ENCODE results near the gene POLR3C. TPM values are rescaled to one million over a fixed set of nuclear protein-coding genes. Genes with fewer than 3 reads are reported as not detected.

POLR3C gene
- total and polyA plus RNA-seq, 2 of the 4 experiments (the other 2 are of a cell fraction) = 47.0 to 94.1 TPM

- H2BK120ac ChIP-seq (ENCODE audit: low read depth, low read length) = no peak overlapping the region
- TF ChIP-seq, protein P1, sequence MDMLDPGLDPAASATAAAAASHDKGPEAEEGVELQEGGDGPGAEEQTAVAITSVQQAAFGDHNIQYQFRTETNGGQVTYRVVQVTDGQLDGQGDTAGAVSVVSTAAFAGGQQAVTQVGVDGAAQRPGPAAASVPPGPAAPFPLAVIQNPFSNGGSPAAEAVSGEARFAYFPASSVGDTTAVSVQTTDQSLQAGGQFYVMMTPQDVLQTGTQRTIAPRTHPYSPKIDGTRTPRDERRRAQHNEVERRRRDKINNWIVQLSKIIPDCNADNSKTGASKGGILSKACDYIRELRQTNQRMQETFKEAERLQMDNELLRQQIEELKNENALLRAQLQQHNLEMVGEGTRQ (IDR thresholded peaks at IDR 0.05; ENCODE audit: low read depth, low read length) = no peak
- no peak overlapping the region for H3K27ac ChIP-seq (ENCODE audit: insufficient read depth, low read length)
- H3K27me3 ChIP-seq (ENCODE audit: control insufficient read depth, insufficient read depth, low read length) = no peaks in the 10 kb centered on the region
- H4K20me1 ChIP-seq (ENCODE audit: insufficient read depth, low read length) = peaks cover 19% of the 10 kb centered on the region; the same call in 1 of the 2 replicates
- H4K5ac ChIP-seq (ENCODE audit: low read depth, low read length) = no peak overlapping the region
- ChIA-PET CTCF (no interaction called here), POLR2A (ENCODE audit: unreplicated experiment) (no interaction called here)
- no peak overlapping the region for H2BK5ac ChIP-seq (ENCODE audit: low read depth, low read length, poor library complexity, severe bottlenecking)
- dilution Hi-C loops (cut with HindIII; ENCODE audit: low sequenced_read_pairs, unreplicated experiment) = no loop called here
- no TSS peak for BruUV-seq (replicated peaks)
- H3K4me1 ChIP-seq (ENCODE audit: control insufficient read depth, insufficient read depth, low read length) = peaks cover under 1% of the 10 kb centered on the region; the same call in 1 of the 2 replicates
- no peak overlapping the region for H2AK9ac ChIP-seq (replicated peaks; ENCODE audit: low read depth, low read length, poor library complexity)
- no peak overlapping the region for H3K14ac ChIP-seq (replicated peaks; ENCODE audit: low read depth, low read length)
- no peak overlapping the region for H4K91ac ChIP-seq (ENCODE audit: insufficient read depth, low read depth, low read length)
- no peak overlapping the region for H3K18ac ChIP-seq (ENCODE audit: low read depth, low read length)
- no peak overlapping the region for H2BK20ac ChIP-seq (ENCODE audit: low read depth, low read length)
- H3K9ac ChIP-seq (ENCODE audit: low read depth, low read length) = no peak overlapping the region
- no peak overlapping the region for H3K56ac ChIP-seq (ENCODE audit: extremely low read depth, insufficient read depth, low read length)
- DNase-seq (no peak), ATAC-seq (ENCODE audit: low read depth) (no peak)
- no peak overlapping the region for H3K4ac ChIP-seq (ENCODE audit: low read depth, low read length)
- no peak overlapping the region for H3K4me3 ChIP-seq (ENCODE audit: insufficient read depth, low read depth, low read length)
- H4K8ac ChIP-seq (ENCODE audit: low read depth in 2 of 2, low read length in 2 of 2) = no peak overlapping the region
- H2AK5ac ChIP-seq (ENCODE audit: low read depth, low read length) = no peak overlapping the region
- peaks cover 3% of the 10 kb centered on the region; the same call in 1 of the 2 replicates for H3K9me1 ChIP-seq (ENCODE audit: insufficient read depth, low read length)
- peaks cover 12% of the 10 kb centered on the region for H3K36me3 ChIP-seq (ENCODE audit: control insufficient read depth, insufficient read depth, low read length)
- H3K4me2 ChIP-seq (ENCODE audit: low read depth, low read length) = no peak overlapping the region
- H3K79me1 ChIP-seq (ENCODE audit: low read depth in 1 of 2, low read length in 2 of 2) = peaks cover 20 to 86% of the 10 kb centered on the region in 2 experiments
- H3K23ac ChIP-seq (ENCODE audit: low read depth, low read length) = no peak overlapping the region
- no peak overlapping the region for H2BK15ac ChIP-seq (ENCODE audit: low read depth, low read length)
- WGBS, 2 experiments (ENCODE audit: extremely low coverage in 2 of 2, insufficient read length in 1 of 2) = 93% methylated on average over 5 of the region's 10 CpGs; no CpG with 5 or more reads in 1 of the 2 experiments
- intact Hi-C loops (cut with micrococcal nuclease) = no loop called here
- H2AFZ ChIP-seq (replicated peaks; ENCODE audit: low read length, poor library complexity) = no peak overlapping the region
- in situ Hi-C loops (cut with MboI; ENCODE audit: low sequenced_read_pairs) = no loop called here
- peaks cover 5% of the 10 kb centered on the region for H3K9me3 ChIP-seq (ENCODE audit: control insufficient read depth, insufficient read depth, low read length)
Measured at GRCh38 chr1:145795257-145795881, 28.6 kb upstream of the POLR3C start.
